WTC11 (cell line): ENCODE results near the gene TMEM190.

Experiments used
- ATF1 ChIP-seq: sonication (generic); formaldehyde crosslinking; IDR thresholded peaks from 2 replicates; pipeline ENCODE4 v1.8.1; 2023; ENCODE audit warnings: mild to moderate bottlenecking, moderate library complexity, missing genetic modification reagents
- CTCF ChIP-seq: fragments of 200-600 bp; IDR thresholded peaks from 2 replicates; pipeline ENCODE4 v1.8.0; 2022; ENCODE audit warnings: antibody characterized with exemption
- E2F4 ChIP-seq: sonication (generic); formaldehyde crosslinking; IDR thresholded peaks from 2 replicates; pipeline ENCODE4 v1.8.1; 2022; ENCODE audit warnings: low read depth, mild to moderate bottlenecking, moderate library complexity, missing genetic modification reagents, borderline replicate concordance
- FOXP4 ChIP-seq: sonication (generic); formaldehyde crosslinking; IDR thresholded peaks from 2 replicates; pipeline ENCODE4 v1.8.0; 2022; ENCODE audit warnings: mild to moderate bottlenecking, missing genetic modification reagents
- GTF2I ChIP-seq: fragments of 250-450 bp; sonication (Bioruptor Pico); conservative IDR thresholded peaks from 2 replicates; pipeline ENCODE4 v1.4.0; 2021; ENCODE audit warnings: mild to moderate bottlenecking
- NFYB ChIP-seq: sonication (generic); formaldehyde crosslinking; conservative IDR thresholded peaks from 2 replicates; pipeline ENCODE4 v1.8.0; 2022; ENCODE audit warnings: low read depth, missing genetic modification reagents
- NR2C2 ChIP-seq: sonication (generic); formaldehyde crosslinking; IDR thresholded peaks from 2 replicates; pipeline ENCODE4 v1.8.0; 2022; ENCODE audit warnings: mild to moderate bottlenecking, missing genetic modification reagents

GRCh38 chr19:55373306-55373992 lies 3.2 kb upstream of the TMEM190 start:
- TF ChIP-seq NFYB (no peak), E2F4 (no peak), CTCF (no peak), ATF1 (CRISPR knock-in tag) (no peak), GTF2I (CRISPR knock-in tag) (no peak), FOXP4 (CRISPR knock-in tag) (no peak), NR2C2 (CRISPR knock-in tag) (no peak)
